NT2/D1 (cell line): ENCODE measurements around the gene TK1.

Source experiments
- SUZ12 ChIP-seq: IDR thresholded peaks from 2 replicates; pipeline ENCODE4 v1.6.1; 2011; ENCODE audit not compliant: insufficient read length, insufficient read depth; ENCODE audit errors: extremely low read depth
- YY1 ChIP-seq: IDR thresholded peaks from 2 replicates; pipeline ENCODE4 v1.6.1; 2011; ENCODE audit not compliant: insufficient read length, insufficient read depth
- ZNF274 ChIP-seq: IDR thresholded peaks from 2 replicates; pipeline ENCODE4 v1.6.1; 2011; ENCODE audit warnings: mild to moderate bottlenecking, low read depth, low read length

DNA sequence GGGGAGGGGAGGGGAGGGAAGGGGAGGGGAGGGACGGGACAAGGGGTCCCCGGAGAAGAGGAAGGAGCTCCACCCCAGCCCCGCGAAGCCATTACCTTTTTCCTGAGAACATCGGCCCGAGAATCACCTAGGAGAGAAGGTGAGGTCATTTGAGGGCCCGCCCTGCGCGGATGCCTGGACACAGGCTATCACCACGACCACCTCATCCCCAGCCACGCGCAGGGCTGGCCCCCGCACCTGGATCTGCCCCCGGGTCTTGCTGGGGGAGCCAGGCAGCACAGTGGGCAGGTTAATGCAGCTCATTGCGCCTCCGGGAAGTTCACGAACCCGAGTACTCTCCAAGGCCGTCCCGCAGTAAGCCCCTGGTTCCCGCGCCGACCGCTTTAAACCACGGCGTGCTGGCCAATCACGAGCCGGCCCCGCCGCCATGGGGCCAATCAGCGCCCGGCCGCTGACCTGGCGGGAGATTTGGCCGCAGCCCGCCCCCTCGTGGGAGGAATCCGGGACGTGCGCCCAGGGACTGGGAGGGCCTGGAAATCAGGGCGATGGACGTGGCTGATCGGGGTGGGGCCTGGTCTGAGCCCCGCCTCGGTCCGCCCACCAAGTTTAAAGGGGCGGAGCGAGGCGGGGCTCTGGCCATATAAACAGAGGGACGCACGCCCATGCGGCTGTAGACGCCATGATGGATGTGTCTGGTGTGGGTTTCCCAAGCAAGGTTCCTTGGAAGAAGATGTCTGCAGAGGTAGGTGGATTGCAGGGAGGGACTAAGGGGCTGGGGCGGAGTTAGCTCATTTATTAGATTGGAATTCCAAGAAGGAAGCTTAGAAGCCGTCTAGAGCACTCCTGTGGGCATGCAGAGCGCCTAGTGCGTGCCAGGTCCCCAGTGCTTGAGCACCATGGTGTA lies at the start of gene TK1, which contains the start of gene AFMID:
- TF ChIP-seq SUZ12 (no peak), ZNF274 (no peak), YY1 (peak; percentile 70)
